ENCODE measurements around the gene SLC4A11.

The SLC4A11 gene

GRCh38 chr20:3239026-3239866 is at the start of gene SLC4A11:
Gene SLC4A11, minus strand, starts transcription at chr20:3239190. Its CDS starts 53 bp downstream, at chr20:3239137.
- peak; percentile 56 for DNase-seq

GRCh38 chr20:3283222-3283820 is 44.3 kb upstream of the SLC4A11 start:
- DNase-seq = no peak

- no peak for DNase-seq
These were observed 43.6 kb upstream of the SLC4A11 start for GRCh38 chr20:3282271-3283221.

- DNase-seq = no peak
These were observed 42.4 kb upstream of the SLC4A11 start for GRCh38 chr20:3281437-3281836.

GRCh38 chr20:3279761-3280160 is 40.8 kb upstream of the SLC4A11 start:
- no peak for DNase-seq

GRCh38 chr20:3277686-3278465 is 38.9 kb upstream of the SLC4A11 start:
- no peak for DNase-seq

- peak; percentile 19 for DNase-seq
These were observed 37.7 kb upstream of the SLC4A11 start for GRCh38 chr20:3276680-3277015.

GRCh38 chr20:3275966-3276679 is 37.1 kb upstream of the SLC4A11 start:
- no peak for DNase-seq

- no peak for DNase-seq
These were observed 36.3 kb upstream of the SLC4A11 start for GRCh38 chr20:3275064-3275935.

- no peak for DNase-seq
These were observed 34.4 kb upstream of the SLC4A11 start for GRCh38 chr20:3273371-3273770.

- no peak for DNase-seq
These were observed 31.1 kb upstream of the SLC4A11 start for GRCh38 chr20:3270051-3270450.

GRCh38 chr20:3262566-3262965 is 23.6 kb upstream of the SLC4A11 start:
- DNase-seq = no peak

- DNase-seq = no peak
These were observed 19.4 kb upstream of the SLC4A11 start for GRCh38 chr20:3258429-3258828.

- no peak for DNase-seq
These were observed 16.7 kb upstream of the SLC4A11 start for GRCh38 chr20:3255728-3256127.

- no peak for DNase-seq
These were observed 12.8 kb upstream of the SLC4A11 start for GRCh38 chr20:3251806-3252205.

- no peak for DNase-seq
These were observed 11.1 kb upstream of the SLC4A11 start for GRCh38 chr20:3250091-3250504.

GRCh38 chr20:3248993-3249347 is 10.0 kb upstream of the SLC4A11 start:
- no peak for DNase-seq

- no peak for DNase-seq
These were observed 9.4 kb upstream of the SLC4A11 start for GRCh38 chr20:3248167-3248992.

GRCh38 chr20:3247638-3248037 is 8.6 kb upstream of the SLC4A11 start:
- no peak for DNase-seq

- no peak for DNase-seq
These were observed 7.7 kb upstream of the SLC4A11 start for GRCh38 chr20:3246682-3247081.
